Dermis blood vessel endothelial cell (primary cell): ENCODE data around the gene PARVA. TPM values are rescaled to one million over a fixed set of nuclear protein-coding genes. Genes with fewer than 3 reads are reported as not detected.
A peak's percentile ranks its signal among the peaks of the same experiment; 100 is the strongest.

Experiments used
- DNase-seq: peaks from one replicate; pipeline ENCODE4 v3.0.0; 2010
- total RNA-seq: library from RNA; depleted of rRNA; stranded (reverse); fragments of >200 nt; gene quantifications from 2 replicates; pipeline ENCODE4 v1.2.3, GENCODE V29; 2014

PARVA gene
- total RNA-seq, 1 donor from 2014 or later, result 25.5 TPM

- no peak for DNase-seq
Observed at GRCh38 chr11:12460466-12460865, 83.1 kb downstream of the PARVA start.

GRCh38 chr11:12461516-12461915 is 84.1 kb downstream of the PARVA start:
- DNase-seq, result no peak

- DNase-seq, result no peak
Observed at GRCh38 chr11:12464303-12464702, 86.9 kb downstream of the PARVA start.

GRCh38 chr11:12465332-12465731 is 88.0 kb downstream of the PARVA start:
- no peak for DNase-seq

GRCh38 chr11:12467610-12468009 is 90.2 kb downstream of the PARVA start:
- DNase-seq, result no peak

GRCh38 chr11:12469451-12469850 is 92.1 kb downstream of the PARVA start:
- peak; percentile 46 for DNase-seq

GRCh38 chr11:12470236-12470635 is 92.9 kb downstream of the PARVA start:
- DNase-seq, result no peak

- DNase-seq, result no peak
Observed at GRCh38 chr11:12472401-12473005, 95.1 kb downstream of the PARVA start.

- no peak for DNase-seq
Observed at GRCh38 chr11:12473381-12473780, 96.0 kb downstream of the PARVA start.

- DNase-seq, result no peak
Observed at GRCh38 chr11:12474871-12475270, 97.5 kb downstream of the PARVA start.

- DNase-seq, result no peak
Observed at GRCh38 chr11:12478743-12479142, 101.4 kb downstream of the PARVA start.

- no peak for DNase-seq
Observed at GRCh38 chr11:12480401-12480800, 103.0 kb downstream of the PARVA start.

- DNase-seq, result no peak
Observed at GRCh38 chr11:12482839-12483238, 105.5 kb downstream of the PARVA start.

GRCh38 chr11:12483604-12484003 is 106.2 kb downstream of the PARVA start:
- no peak for DNase-seq

GRCh38 chr11:12485328-12485727 is 108.0 kb downstream of the PARVA start:
- peak; percentile 25 for DNase-seq

GRCh38 chr11:12489246-12489772 is 111.9 kb downstream of the PARVA start:
- DNase-seq, result no peak

- DNase-seq, result no peak
Observed at GRCh38 chr11:12494699-12495098, 117.3 kb downstream of the PARVA start.

- no peak for DNase-seq
Observed at GRCh38 chr11:12496181-12497025, 119.0 kb downstream of the PARVA start.

GRCh38 chr11:12497431-12497830 is 120.1 kb downstream of the PARVA start:
- no peak for DNase-seq

- no peak for DNase-seq
Observed at GRCh38 chr11:12499071-12499470, 121.7 kb downstream of the PARVA start.

- no peak for DNase-seq
Observed at GRCh38 chr11:12502046-12502445, 124.7 kb downstream of the PARVA start.

- DNase-seq, result no peak
Observed at GRCh38 chr11:12503039-12503484, 125.7 kb downstream of the PARVA start.

- DNase-seq, result no peak
Observed at GRCh38 chr11:12503886-12504285, 126.5 kb downstream of the PARVA start.

GRCh38 chr11:12505183-12505582 is 127.8 kb downstream of the PARVA start:
- no peak for DNase-seq
